ENCODE data around the gene MCM7. TPM values are rescaled to one million over a fixed set of nuclear protein-coding genes. Genes with fewer than 3 reads are reported as not detected.
"Not testable (repeated sequence)": the region's sequence is repeated elsewhere in the genome, so short reads cannot be mapped to it uniquely, and the experiment has no call there.

MCM7 gene
- total RNA-seq, 2 experiments from 2014 or later, result 292 to 321 TPM

DNA sequence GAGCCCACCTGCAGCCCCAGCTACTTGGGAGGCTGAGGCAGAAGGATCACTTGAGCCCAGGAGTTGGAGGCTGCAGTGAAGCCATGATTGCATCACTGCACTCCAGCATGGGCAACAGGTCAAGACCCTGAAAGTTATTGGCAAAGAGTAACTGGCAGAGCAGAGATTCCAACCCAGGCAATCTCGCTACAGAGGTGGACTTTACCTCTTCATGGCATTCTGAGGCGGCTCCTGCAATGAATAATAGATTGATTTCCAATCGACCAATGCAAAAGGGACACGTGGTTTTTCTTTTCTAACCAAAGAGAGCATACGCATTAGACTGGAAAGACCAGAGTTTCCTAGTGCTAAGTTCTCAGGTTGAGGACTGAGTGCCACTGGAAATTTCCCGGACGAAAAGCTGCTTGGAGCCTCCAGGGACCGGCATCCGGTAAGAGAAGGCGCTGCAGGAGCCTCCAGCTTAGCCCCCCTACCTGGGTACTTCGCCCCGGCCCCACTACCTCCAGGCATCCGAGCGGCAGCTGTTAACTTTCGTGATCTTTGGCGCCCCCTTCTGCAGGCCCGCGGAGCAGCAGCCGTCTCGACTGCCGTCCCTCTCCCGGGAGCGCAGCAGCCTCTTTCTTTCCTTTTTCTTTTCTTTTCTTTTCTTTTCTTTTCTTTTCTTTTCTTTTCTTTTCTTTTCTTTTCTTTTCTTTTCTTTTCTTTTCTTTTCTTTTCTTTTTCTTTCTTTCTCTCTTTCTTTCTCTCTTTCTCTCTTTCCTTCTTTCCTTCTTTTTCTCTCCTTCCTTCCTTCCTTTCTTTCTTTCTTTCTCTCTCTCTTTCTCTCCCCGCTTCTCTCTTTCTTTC, 29.6 kb upstream of the MCM7 start:
- Mint-ChIP-seq H3K4me1 (peaks cover 39% of the 10 kb centered on the region), H3K27ac (no peak overlapping the region), H3K36me3 (ENCODE audit: low read depth) (peaks cover 8% of the 10 kb centered on the region), H3K27me3 (no peaks in the 10 kb centered on the region), H3K4me3 (peak overlapping the region; percentile 32), H3K9me3 (no peaks in the 10 kb centered on the region)
- CTCF ChIA-PET, result interaction anchor here (0.6 to 5.9 kb wide), 25 partner anchors 9 to 468 kb away, joined by 3 to 39 read pairs (median 3); partner anchors contain the start of genes AP4M1, CNPY4, GPC2 and LAMTOR4
- DNase-seq, result peak; percentile 89
- POLR2A ChIA-PET, result no interaction called here

DNA sequence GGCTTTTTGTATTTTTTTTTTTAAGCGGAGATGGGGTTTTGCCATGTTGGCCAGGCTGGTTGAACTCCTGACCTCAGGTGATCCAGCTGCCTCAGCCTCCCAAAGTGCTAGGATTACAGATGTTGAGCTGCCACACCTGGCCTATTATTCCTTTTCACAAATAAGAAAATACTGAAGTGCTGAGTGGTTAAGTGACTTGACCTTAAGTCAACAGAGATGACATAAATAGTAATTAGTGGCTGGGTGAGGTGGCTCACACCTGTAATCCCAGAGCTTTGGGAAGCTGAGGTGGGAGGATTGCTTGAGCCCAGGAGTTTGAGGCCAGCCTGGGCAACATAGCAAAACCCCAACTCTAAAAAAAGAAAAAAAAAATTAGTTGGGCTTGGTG, 29.0 kb upstream of the MCM7 start:
- H3K36me3 Mint-ChIP-seq (ENCODE audit: low read depth); H3K27ac Mint-ChIP-seq; H3K4me3 Mint-ChIP-seq; DNase-seq; H3K27me3 Mint-ChIP-seq; POLR2A ChIA-PET; H3K9me3 Mint-ChIP-seq: not testable (repeated sequence)
- H3K4me1 Mint-ChIP-seq, result peaks cover 44% of the 10 kb centered on the region
- CTCF ChIA-PET, result interaction anchor here (0.7 to 5.9 kb wide), 18 partner anchors 8 to 299 kb away, joined by 3 to 39 read pairs (median 4); partner anchors contain the start of genes CNPY4, GPC2, LAMTOR4 and MEPCE

DNA sequence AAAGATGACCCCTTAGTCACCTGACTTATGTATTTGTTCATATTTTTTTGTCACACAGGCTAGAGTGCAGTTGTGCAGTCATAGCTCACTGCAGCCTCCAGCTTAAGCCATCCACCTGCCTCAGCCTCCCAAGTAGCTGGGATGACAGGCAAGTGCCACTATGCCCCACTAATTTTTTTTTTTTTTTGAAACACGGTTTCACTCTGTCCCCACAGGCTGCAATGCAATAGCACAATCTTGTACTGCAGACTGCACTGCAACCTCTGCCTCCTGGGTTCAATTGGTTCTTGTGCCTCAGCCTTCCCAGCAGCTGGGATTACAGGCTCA, 27.4 kb upstream of the MCM7 start:
- H3K4me3 Mint-ChIP-seq, result peak overlapping the region; percentile 100
- no peaks in the 10 kb centered on the region for H3K27me3 Mint-ChIP-seq
- H3K9me3 Mint-ChIP-seq, result no peaks in the 10 kb centered on the region
- ChIA-PET CTCF (interaction anchor here (0.6 to 5.9 kb wide), 8 partner anchors 7 to 1238 kb away, joined by 3 to 39 read pairs (median 4); partner anchors contain the start of genes CNPY4 and MCM7), POLR2A (no interaction called here)
- peak overlapping the region; percentile 89 for H3K27ac Mint-ChIP-seq
- peaks cover 19% of the 10 kb centered on the region for H3K36me3 Mint-ChIP-seq (ENCODE audit: low read depth)
- no peak for DNase-seq
- peaks cover 55% of the 10 kb centered on the region for H3K4me1 Mint-ChIP-seq

DNA sequence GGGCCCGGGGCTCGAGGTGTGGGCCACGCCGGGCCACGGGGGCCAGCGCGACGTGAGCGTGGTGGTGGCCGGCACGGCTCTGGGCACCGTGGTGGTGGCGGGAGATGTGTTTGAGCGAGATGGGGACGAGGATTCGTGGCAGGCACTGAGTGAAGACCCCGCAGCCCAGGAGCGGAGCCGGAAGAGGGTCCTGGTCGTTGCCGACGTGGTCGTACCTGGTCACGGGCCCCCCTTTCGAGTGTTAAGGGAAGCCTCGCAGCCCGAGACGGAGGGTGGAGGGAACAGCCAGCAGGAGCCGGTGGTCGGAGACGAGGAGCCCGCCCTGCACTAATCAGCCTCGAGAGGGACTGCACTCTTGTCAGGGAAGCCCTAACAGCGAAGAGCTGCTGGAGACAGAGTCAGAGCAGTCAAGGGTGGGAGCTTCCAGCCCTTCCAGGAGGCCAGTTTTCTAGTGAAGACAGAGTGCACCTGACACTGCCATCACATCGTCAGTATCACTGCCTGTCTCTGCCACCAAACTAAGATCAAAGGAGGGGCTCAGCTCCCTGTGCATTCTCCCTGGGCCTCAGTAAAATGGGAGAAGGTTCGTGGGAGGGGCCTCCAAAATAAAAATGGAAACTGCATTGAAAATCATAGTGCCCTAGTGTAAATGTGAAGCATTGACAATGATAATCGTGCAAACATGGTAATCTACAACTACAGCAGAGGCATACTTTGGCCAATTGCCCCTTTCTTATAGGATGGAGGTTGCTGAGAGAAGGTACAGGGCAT, 26.9 kb upstream of the MCM7 start:
- CTCF ChIA-PET, result interaction anchor here (0.5 to 5.9 kb wide), 11 partner anchors 6 to 1237 kb away, joined by 3 to 39 read pairs (median 4); partner anchors contain the start of genes CNPY4 and MCM7
- Mint-ChIP-seq H3K4me3 (peak overlapping the region; percentile 100), H3K27ac (peak overlapping the region; percentile 89), H3K36me3 (ENCODE audit: low read depth) (peaks cover 19% of the 10 kb centered on the region), H3K27me3 (no peaks in the 10 kb centered on the region), H3K9me3 (no peaks in the 10 kb centered on the region), H3K4me1 (peaks cover 55% of the 10 kb centered on the region)
- peak; percentile 23 for DNase-seq
- POLR2A ChIA-PET, result no interaction called here

DNA sequence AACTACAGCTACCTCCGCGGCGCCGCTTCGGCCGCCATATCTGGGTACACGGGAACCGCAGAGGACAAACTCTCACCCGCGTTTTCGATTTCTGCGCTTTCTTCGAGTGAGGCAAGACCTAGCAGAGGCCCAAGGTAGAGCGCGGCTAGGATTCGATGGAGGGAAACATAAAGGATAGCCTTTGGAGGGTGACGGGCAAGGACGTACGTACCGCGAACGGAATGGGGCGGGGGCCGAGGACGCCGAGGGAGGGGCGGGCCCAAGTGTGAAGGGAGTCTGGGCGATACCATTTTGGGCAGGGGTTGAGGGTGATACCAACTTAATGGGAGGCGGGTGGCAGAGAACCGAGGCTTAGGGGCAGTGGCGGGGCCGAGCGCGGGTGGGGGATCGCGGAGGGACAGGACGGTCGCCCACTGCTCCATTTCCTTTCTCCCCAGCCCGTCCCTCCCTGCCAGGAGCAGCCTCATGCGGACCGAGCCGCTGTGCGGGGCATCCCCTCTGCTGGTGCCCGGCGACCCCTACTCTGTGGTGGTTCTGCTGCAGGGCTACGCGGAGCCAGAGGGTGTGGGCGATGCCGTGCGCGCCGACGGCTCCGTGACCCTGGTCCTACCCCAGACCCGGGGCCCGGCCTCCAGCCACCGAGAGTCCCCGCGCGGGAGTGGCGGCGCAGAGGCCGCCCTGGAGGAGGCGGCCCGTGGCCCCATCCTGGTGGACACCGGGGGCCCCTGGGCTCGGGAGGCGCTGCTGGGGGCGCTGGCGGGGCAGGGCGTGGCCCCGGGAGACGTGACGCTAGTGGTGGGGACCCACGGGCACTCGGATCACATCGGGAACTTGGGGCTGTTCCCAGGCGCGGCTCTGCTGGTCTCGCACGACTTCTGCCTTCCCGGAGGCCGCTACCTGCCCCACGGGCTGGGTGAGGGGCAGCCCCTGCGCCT, 26.0 kb upstream of the MCM7 start, which contains the start of gene MBLAC1:
TSS of gene MBLAC1 (plus strand) at position 37 of the 935 bp plus-strand sequence. CDS start at position 466, 429 bp downstream.
- Mint-ChIP-seq H3K9me3 (no peaks in the 10 kb centered on the region), H3K4me3 (peak within 1 kb of the TSS; percentile 100), H3K4me1 (peaks cover 51% of the 10 kb centered on the region), H3K27me3 (no peaks in the 10 kb centered on the region), H3K27ac (peak within 1 kb of the TSS; percentile 100), H3K36me3 (ENCODE audit: low read depth) (peaks cover 27% of the 10 kb centered on the region)
- CTCF ChIA-PET, result interaction anchor here (0.6 to 5.9 kb wide), 12 partner anchors 13 to 497 kb away, joined by 3 to 39 read pairs (median 4); no protein-coding TSS in a partner anchor
- POLR2A ChIA-PET, result interaction anchor here (0.7 kb wide), 1 partner anchor 27 kb away, joined by 3 read pairs; no protein-coding TSS in a partner anchor
- DNase-seq, result peak; percentile 93

DNA sequence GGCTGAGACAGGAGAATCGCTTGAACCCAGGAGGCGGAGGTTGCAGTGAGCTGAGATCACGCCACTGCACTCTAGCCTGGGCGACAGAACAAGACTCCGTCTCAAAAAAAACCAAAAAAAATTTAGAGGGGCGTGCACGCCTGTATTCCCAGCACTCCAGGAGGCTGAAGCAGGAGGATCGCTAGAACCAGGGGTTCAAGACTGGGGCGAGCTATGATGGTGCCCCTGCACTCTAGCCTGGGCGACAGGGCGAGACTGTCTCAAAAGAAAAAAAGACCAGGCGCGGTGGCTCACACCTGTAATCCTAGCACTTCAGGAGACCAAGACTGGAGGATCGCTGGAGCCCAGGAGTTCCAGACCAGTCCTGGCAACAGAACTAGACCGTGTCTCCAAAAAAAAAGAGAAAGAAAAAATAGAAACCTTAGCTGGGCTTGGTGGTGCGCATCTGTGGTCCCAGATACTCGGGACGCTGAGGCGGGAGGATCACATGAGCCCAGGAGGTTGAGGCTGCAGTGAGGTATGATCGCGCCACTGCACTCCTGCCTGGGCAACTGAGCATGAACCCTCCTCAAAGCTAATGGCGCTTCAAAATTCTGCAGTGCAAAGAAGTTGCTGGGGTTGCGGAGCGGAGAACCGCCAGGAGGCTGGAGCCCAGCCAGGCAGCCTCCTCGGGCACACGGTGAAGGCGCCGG, 25.2 kb upstream of the MCM7 start:
- peaks cover 50% of the 10 kb centered on the region for H3K4me1 Mint-ChIP-seq
- DNase-seq, result no peak
- peaks cover 30% of the 10 kb centered on the region for H3K36me3 Mint-ChIP-seq (ENCODE audit: low read depth)
- H3K4me3 Mint-ChIP-seq, result peak overlapping the region; percentile 100
- H3K27me3 Mint-ChIP-seq, result no peaks in the 10 kb centered on the region
- H3K9me3 Mint-ChIP-seq, result no peaks in the 10 kb centered on the region
- CTCF ChIA-PET, result interaction anchor here (0.5 to 1.1 kb wide), 10 partner anchors 21 to 496 kb away, joined by 3 to 7 read pairs (median 4); no protein-coding TSS in a partner anchor
- H3K27ac Mint-ChIP-seq, result peak overlapping the region; percentile 100
- POLR2A ChIA-PET, result interaction anchor here (0.6 to 0.7 kb wide), 2 partner anchors 26 to 171 kb away, joined by 3 read pairs; no protein-coding TSS in a partner anchor

DNA sequence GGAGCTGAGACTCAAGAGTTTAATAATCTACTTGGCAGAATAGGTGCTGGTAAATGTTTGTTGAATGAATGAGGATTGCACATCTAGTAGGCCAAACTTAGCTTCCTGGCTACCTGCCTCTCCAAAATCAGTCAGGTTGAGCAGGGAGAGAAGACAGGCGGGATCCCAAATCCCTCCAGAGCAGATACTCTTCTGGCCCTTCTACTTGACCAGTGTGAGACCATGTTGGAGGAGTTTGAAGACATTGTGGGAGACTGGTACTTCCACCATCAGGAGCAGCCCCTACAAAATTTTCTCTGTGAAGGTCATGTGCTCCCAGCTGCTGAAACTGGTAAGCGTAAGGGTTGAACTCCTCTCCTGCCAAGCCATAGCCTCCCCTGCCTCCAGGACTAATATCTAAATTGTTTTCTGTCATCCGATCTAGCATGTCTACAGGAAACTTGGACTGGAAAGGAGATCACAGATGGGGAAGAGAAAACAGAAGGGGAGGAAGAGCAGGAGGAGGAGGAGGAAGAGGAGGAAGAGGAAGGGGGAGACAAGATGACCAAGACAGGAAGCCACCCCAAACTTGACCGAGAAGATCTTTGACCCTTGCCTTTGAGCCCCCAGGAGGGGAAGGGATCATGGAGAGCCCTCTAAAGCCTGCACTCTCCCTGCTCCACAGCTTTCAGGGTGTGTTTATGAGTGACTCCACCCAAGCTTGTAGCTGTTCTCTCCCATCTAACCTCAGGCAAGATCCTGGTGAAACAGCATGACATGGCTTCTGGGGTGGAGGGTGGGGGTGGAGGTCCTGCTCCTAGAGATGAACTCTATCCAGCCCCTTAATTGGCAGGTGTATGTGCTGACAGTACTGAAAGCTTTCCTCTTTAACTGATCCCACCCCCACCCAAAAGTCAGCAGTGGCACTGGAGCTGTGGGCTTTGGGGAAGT, 23.4 kb upstream of the MCM7 start:
- CTCF ChIA-PET, result interaction anchor here (0.6 to 5.2 kb wide), 8 partner anchors 6 to 130 kb away, joined by 3 to 36 read pairs (median 4); partner anchors contain the start of genes AP4M1, MCM7 and PVRIG
- peak overlapping the region; percentile 100 for H3K27ac Mint-ChIP-seq
- peaks cover 47% of the 10 kb centered on the region for H3K4me1 Mint-ChIP-seq
- no peaks in the 10 kb centered on the region for H3K9me3 Mint-ChIP-seq
- POLR2A ChIA-PET, result no interaction called here
- H3K36me3 Mint-ChIP-seq (ENCODE audit: low read depth), result peaks cover 30% of the 10 kb centered on the region
- DNase-seq, result no peak
- peak overlapping the region; percentile 100 for H3K4me3 Mint-ChIP-seq
- H3K27me3 Mint-ChIP-seq, result no peaks in the 10 kb centered on the region

DNA sequence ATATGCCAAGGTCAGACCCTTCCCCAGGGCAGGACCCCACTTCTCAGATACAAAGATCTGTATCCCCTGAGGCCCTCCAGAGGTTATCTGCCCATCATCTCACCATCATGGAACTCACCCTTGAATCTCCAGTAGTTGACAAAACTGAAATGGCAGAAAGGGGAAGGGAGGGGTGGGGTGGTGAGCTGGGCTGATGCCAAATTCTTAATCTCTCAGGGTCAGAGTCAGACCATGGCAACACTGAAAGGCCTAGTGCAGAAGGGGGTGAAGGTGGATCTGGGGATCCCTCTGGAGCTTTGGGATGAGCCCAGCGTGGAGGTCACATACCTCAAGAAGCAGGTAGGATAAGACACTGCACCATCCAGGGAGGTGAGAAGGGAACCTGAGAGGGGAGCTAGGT, 21.4 kb upstream of the MCM7 start:
- Mint-ChIP-seq H3K4me1 (peaks cover 49% of the 10 kb centered on the region), H3K27ac (peak overlapping the region; percentile 19), H3K9me3 (no peaks in the 10 kb centered on the region), H3K27me3 (no peaks in the 10 kb centered on the region), H3K36me3 (ENCODE audit: low read depth) (peaks cover 37% of the 10 kb centered on the region), H3K4me3 (no peak overlapping the region)
- ChIA-PET POLR2A (no interaction called here), CTCF (interaction anchor here (0.6 to 5.2 kb wide), 3 partner anchors 8 to 447 kb away, joined by 3 to 36 read pairs (median 4); no protein-coding TSS in a partner anchor)
- no peak for DNase-seq

DNA sequence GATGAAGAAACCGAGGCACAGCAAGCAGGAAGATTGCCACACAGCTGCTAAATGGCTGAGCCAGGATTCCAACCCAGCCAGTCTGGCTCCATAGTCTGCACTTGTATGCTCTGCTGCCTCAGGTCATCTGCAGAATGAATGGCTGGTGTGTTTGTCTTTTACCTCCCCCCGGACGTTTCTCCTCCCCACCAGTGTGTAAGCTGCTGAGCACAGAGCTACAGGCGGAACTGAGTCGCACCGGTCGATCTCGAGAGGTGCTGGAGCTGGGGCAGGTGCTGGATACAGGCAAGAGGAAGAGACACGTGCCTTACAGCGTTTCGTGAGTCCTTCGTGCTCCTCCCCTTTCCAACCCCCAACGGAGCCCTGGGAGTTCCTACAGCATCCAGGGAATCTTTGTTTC, 20.9 kb upstream of the MCM7 start:
- no peak for DNase-seq
- ChIA-PET POLR2A (no interaction called here), CTCF (interaction anchor here (0.6 to 5.2 kb wide), 5 partner anchors 9 to 446 kb away, joined by 3 to 36 read pairs (median 4); partner anchors contain the start of genes AP4M1, MCM7 and ZCWPW1)
- Mint-ChIP-seq H3K9me3 (no peaks in the 10 kb centered on the region), H3K27ac (no peak overlapping the region), H3K4me3 (no peak overlapping the region), H3K36me3 (ENCODE audit: low read depth) (peaks cover 37% of the 10 kb centered on the region), H3K4me1 (peaks cover 49% of the 10 kb centered on the region), H3K27me3 (no peaks in the 10 kb centered on the region)

DNA sequence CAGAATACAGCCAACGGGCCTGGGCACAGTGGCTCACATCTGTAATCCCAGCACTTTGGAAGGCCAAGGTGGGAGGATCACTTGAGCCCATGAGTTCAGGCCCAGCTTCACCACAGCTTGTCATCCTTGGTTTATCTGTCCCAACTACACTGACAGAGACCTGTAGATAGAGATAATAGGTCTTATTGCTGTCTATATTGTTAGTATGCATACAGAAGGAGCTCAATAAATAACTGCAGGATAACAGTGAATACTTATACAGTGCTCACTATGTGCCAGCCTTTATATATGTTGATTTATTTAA, 19.5 kb upstream of the MCM7 start:
- no peak for DNase-seq
- ChIA-PET POLR2A (no interaction called here), CTCF (interaction anchor here (0.7 to 5.2 kb wide), 5 partner anchors 10 to 308 kb away, joined by 3 to 36 read pairs (median 3); partner anchors contain the start of genes AP4M1, MCM7 and ZCWPW1)
- Mint-ChIP-seq H3K27me3 (no peaks in the 10 kb centered on the region), H3K9me3 (no peaks in the 10 kb centered on the region), H3K36me3 (ENCODE audit: low read depth) (peaks cover 31% of the 10 kb centered on the region), H3K4me3 (peak overlapping the region; percentile 83), H3K4me1 (peaks cover 38% of the 10 kb centered on the region), H3K27ac (peak overlapping the region; percentile 99)
